Lower leg skin (tissue), 4 donors: ENCODE measurements around the gene SLX4IP. TPM values are rescaled to one million over a fixed set of nuclear protein-coding genes. Genes with fewer than 3 reads are reported as not detected.

Experiments
- DNase-seq, 2 donors: peaks; one replicate each; pipeline ENCODE4 v3.0.0-alpha.2; 2019; ENCODE audit warnings: low spot score in 2 of 2
- H3K4me3 ChIP-seq: fragments of 200-600 bp; sonication (generic); 2 replicates; pipeline ENCODE4 v1.5.1; 2017; ENCODE audit warnings: mild to moderate bottlenecking, low read depth; ENCODE audit not compliant: poor library complexity, severe bottlenecking
- POLR2A ChIP-seq, 2 donors: fragments of 450-650 bp; IDR thresholded peaks; one replicate each; pipeline ENCODE4 v1.6.1; 2016 to 2017; ENCODE audit warnings: antibody characterized with exemption in 2 of 2, mild to moderate bottlenecking in 1 of 2, moderate library complexity in 1 of 2
- WGBS, 2 donors: methylation state at CpG; one replicate each; pipeline ENCODE4 v1.1.5; 2018; 5-methylcytosine and 5-hydroxymethylcytosine counted together
- intact Hi-C: fragments of 100-400 bp; cut with DNase I; formaldehyde crosslinking; loops from one replicate; pipeline ENCODE4 v1.15.0; 2023; ENCODE audit warnings: low total_unique reads
- total RNA-seq, 4 donors: library from RNA; depleted of rRNA; stranded (reverse); fragments of >200 nt; gene quantifications; one replicate each; pipeline ENCODE4 v1.1.0, GENCODE V29; 2016
- TF ChIP-seq, protein P1 (sequence below), 3 donors: fragments of 450-650 bp; IDR thresholded peaks; one replicate each; pipeline ENCODE4 v1.5.1; 2016; ENCODE audit warnings: antibody characterized with exemption in 3 of 3, mild to moderate bottlenecking in 3 of 3, moderate library complexity in 2 of 3

SLX4IP gene
- total RNA-seq, 4 donors from 2014 or later = 3.0 to 4.0 (median 3.7) TPM

DNA sequence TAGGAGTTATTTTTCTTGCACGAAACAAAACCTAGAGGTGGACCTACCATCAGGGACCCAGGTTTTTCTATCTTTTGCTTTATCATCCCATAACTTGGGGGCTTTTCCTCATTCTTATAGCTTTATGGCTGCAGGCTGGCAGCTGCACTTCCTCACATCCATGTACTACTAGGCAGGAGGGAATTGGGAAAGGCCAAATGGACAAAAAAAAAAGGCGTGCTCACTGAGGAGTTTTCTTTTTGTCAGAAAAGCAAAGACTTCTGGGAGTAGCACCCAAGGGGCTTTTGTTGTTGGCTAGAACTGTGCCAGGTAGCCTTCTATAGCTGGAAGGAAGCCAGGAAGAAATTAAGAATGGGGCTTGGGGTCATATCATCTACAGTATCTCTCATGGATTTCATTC is 61.4 kb downstream of the SLX4IP start:
- intact Hi-C loops = no loop called here
- H3K4me3 ChIP-seq = no peak overlapping the region
- TF ChIP-seq, protein P1, sequence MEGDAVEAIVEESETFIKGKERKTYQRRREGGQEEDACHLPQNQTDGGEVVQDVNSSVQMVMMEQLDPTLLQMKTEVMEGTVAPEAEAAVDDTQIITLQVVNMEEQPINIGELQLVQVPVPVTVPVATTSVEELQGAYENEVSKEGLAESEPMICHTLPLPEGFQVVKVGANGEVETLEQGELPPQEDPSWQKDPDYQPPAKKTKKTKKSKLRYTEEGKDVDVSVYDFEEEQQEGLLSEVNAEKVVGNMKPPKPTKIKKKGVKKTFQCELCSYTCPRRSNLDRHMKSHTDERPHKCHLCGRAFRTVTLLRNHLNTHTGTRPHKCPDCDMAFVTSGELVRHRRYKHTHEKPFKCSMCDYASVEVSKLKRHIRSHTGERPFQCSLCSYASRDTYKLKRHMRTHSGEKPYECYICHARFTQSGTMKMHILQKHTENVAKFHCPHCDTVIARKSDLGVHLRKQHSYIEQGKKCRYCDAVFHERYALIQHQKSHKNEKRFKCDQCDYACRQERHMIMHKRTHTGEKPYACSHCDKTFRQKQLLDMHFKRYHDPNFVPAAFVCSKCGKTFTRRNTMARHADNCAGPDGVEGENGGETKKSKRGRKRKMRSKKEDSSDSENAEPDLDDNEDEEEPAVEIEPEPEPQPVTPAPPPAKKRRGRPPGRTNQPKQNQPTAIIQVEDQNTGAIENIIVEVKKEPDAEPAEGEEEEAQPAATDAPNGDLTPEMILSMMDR (IDR thresholded peaks at IDR 0.05) = no peak
- TF ChIP-seq POLR2A (IDR thresholded peaks at IDR 0.05) = no peak
- WGBS, 2 donors = 90 to 92% methylated on average over 2 of the region's 2 CpGs
- no peak for DNase-seq

DNA sequence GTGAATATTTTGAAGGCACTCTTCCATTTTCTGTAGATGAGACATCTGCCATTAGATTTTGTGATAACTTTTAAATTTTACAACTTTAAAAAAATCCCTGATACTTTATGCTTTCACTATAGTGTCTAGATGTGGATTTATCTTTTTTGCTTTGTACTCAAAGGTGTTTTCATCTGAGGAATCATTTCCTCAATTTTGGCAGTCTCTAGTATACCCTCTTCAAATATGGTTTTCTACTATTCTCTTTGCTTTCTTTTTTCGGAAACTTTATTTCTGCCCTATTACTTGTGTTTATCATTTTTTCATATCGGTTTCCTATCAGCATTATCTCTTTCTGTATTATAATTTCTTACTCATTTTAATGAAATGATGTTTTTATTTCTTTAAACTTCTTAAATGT is 62.2 kb downstream of the SLX4IP start:
- 87 to 91% methylated on average over 2 of the region's 2 CpGs for WGBS, 2 donors

DNA sequence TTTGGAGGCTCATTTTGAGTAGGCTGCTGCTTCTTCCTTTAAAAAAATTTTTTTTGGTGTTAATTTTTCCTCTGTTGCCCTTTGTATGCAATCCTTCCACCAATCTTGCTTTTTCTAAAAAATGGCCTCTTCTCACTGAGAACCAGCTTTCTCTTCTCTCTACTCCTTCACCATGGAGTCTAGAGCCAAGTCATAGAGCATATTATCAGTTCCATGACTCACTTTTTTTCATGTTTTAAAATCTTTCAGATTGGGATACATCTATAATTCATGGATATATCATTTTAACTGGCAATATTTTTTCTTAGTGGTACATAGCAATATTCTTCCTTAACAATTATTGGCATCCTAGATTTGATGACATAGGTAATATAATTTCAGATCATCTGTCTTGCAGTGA is 62.7 kb downstream of the SLX4IP start:
- H3K4me3 ChIP-seq = no peak overlapping the region
- intact Hi-C loops = no loop called here
- no peak for TF ChIP-seq POLR2A (IDR thresholded peaks at IDR 0.05)
- TF ChIP-seq, protein P1 (IDR thresholded peaks at IDR 0.05) = no peak
- DNase-seq = no peak

More for the DNA sequence above, 62.2 kb downstream of the SLX4IP start:
- no peak for TF ChIP-seq POLR2A (IDR thresholded peaks at IDR 0.05)
- TF ChIP-seq, protein P1 (IDR thresholded peaks at IDR 0.05) = no peak
- H3K4me3 ChIP-seq = no peak overlapping the region
- no peak for DNase-seq
- intact Hi-C loops = no loop called here

DNA sequence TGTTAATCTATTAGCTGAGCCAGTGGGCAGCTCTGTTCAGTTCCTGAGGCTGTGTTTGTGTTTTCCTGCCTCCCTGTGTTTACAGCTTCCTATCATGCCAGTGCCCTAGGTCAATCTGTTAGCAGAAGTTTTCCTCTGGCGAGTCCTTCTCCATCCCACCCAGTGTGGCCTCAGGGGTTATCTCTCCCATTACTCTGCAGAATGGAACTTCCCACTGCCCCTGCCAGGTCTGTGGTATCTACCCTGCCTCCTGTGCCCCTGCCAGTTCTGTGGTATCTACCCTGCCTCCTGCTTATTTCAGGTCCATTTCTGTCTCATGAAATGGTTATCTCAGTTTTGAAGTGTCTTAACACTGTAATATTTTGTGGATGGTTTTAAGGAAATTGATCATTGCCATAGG is 63.1 kb downstream of the SLX4IP start:
- WGBS, 2 donors = 50 to 65% methylated on average over 1 of the region's 1 CpG
- no peak overlapping the region for H3K4me3 ChIP-seq
- TF ChIP-seq, protein P1 (IDR thresholded peaks at IDR 0.05) = no peak
- no peak for TF ChIP-seq POLR2A (IDR thresholded peaks at IDR 0.05)

DNA sequence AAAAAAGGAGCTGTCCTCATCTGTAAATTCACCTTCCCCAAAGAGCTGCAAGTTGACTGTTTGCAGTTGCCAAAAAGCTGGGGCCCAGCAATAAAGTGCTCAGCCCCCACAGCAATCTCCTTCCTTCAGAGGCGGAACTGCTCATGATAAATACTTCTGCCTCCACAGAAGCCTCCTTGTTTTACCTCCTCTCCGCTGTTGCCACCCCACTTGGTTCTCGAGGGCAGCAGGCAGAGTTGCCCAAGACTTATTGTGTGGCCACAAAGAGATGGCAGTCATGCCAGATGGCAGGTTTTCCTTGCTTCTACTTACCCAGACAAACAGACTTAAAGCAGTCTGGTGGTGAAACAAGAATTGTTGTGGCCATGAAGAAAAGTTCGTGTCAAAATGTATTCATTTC is 66.3 kb downstream of the SLX4IP start:
- intact Hi-C loops = no loop called here
- DNase-seq = no peak
- H3K4me3 ChIP-seq = no peak overlapping the region
- TF ChIP-seq, protein P1 (IDR thresholded peaks at IDR 0.05) = no peak
- TF ChIP-seq POLR2A (IDR thresholded peaks at IDR 0.05) = no peak
- WGBS, 2 donors = 42 to 60% methylated on average over 4 of the region's 4 CpGs

More for the DNA sequence above, 63.1 kb downstream of the SLX4IP start:
- no peak for DNase-seq
- intact Hi-C loops = no loop called here

DNA sequence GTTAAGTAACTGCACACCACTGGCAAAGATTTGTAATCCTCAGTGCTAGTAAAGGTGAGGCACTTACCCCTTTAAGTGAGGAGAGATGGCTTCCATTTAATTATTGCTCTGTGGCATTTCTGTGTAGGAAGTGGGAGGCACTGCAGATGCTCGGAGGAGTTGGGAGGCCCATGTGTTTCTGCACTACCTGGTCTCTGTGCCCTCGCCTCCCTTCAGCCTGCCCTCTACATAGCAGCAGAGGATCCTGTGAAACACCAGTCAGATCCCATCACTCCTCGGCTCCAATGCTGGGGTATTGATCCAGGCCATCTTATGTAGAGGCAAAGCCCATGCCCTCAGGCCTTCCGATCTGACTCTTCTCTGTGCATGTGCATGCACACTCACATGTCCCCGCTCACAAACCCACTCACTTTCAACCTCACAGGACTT is 67.0 kb downstream of the SLX4IP start:
- 74 to 75% methylated on average over 4 to 5 of the region's 5 CpGs for WGBS, 2 donors
- intact Hi-C loops = no loop called here
- no peak for DNase-seq
- TF ChIP-seq, protein P1 (IDR thresholded peaks at IDR 0.05) = no peak
- TF ChIP-seq POLR2A (IDR thresholded peaks at IDR 0.05) = no peak
- no peak overlapping the region for H3K4me3 ChIP-seq
